GM19468 (cell line): ENCODE measurements around the gene BZW1.
A peak's percentile ranks its signal among the peaks of the same experiment; 100 is the strongest.

Experiments
- ATAC-seq: cut with Tn5 transposase; IDR thresholded peaks from one replicate; pipeline ENCODE4 v1.9.1; 2021; ENCODE audit warnings: mild to moderate bottlenecking, moderate library complexity, moderate number of reproducible peaks; ENCODE audit not compliant: unreplicated experiment; ENCODE audit errors: extremely low read depth

The BZW1 gene

GRCh38 chr2:200864176-200865034, 52.7 kb downstream of the BZW1 start, which contains the start of gene CLK1:
Gene CLK1 (minus strand): TSS chr2:200864658. CDS start chr2:200861862, 2,796 bp downstream.
- ATAC-seq = peak; percentile 91

GRCh38 chr2:200869014-200869413, 57.3 kb downstream of the BZW1 start:
- ATAC-seq = no peak

- ATAC-seq = no peak
These were observed 59.4 kb downstream of the BZW1 start for GRCh38 chr2:200871151-200871550.

GRCh38 chr2:200873560-200873959, 61.9 kb downstream of the BZW1 start:
- no peak for ATAC-seq
